MM.1S (cell line): ENCODE measurements around the gene PYGO1.
"Not testable (repeated sequence)": the region's sequence is repeated elsewhere in the genome, so short reads cannot be mapped to it uniquely, and the experiment has no call there.

ENCODE experiments used
- DNase-seq: peaks from one replicate; pipeline ENCODE4 v3.0.0-alpha.2; 2015
- H2AFZ ChIP-seq: fragments of 300-600 bp; sonication (generic); 2 replicates; pipeline ENCODE4 v1.6.0; 2016; ENCODE audit warnings: antibody characterized with exemption, low read length
- H3F3A ChIP-seq: fragments of 300-600 bp; sonication (generic); 2 replicates; pipeline ENCODE4 v1.6.1; 2016; ENCODE audit warnings: mild to moderate bottlenecking, antibody characterized with exemption, low read length, moderate library complexity, mixed read lengths; ENCODE audit not compliant: insufficient read depth
- H3K27ac ChIP-seq: fragments of 300-600 bp; sonication (generic); 2 replicates; pipeline ENCODE4 v1.5.1; 2016; ENCODE audit warnings: mild to moderate bottlenecking, low read length
- H3K27me3 ChIP-seq: fragments of 300-600 bp; sonication (generic); replicated peaks from 2 replicates; pipeline ENCODE4 v1.6.0; 2016; ENCODE audit warnings: low read length; ENCODE audit not compliant: insufficient read depth
- H3K36me3 ChIP-seq: fragments of 300-600 bp; sonication (generic); replicated peaks from 2 replicates; pipeline ENCODE4 v1.6.1; 2016; ENCODE audit warnings: mild to moderate bottlenecking, low read length, mixed read lengths; ENCODE audit not compliant: insufficient read depth
- H3K4me1 ChIP-seq: fragments of 300-600 bp; sonication (generic); 2 replicates; pipeline ENCODE4 v1.6.1; 2016; ENCODE audit warnings: low read length, mixed read lengths
- H3K4me2 ChIP-seq: fragments of 300-600 bp; sonication (generic); 2 replicates; pipeline ENCODE4 v1.6.0; 2016; ENCODE audit warnings: low read depth, low read length
- H3K4me3 ChIP-seq: fragments of 300-600 bp; sonication (generic); 2 replicates; pipeline ENCODE4 v1.5.1; 2016; ENCODE audit warnings: low read length, mixed read lengths
- H3K79me2 ChIP-seq: fragments of 300-600 bp; sonication (generic); 2 replicates; pipeline ENCODE4 v1.6.1; 2016; ENCODE audit warnings: mixed run types, low read length, mixed read lengths
- H3K9ac ChIP-seq: fragments of 300-600 bp; sonication (generic); 2 replicates; pipeline ENCODE4 v1.6.1; 2016; ENCODE audit warnings: low read length, mixed read lengths
- H3K9me2 ChIP-seq: fragments of 300-600 bp; sonication (generic); replicated peaks from 2 replicates; pipeline ENCODE4 v1.6.1; 2016; ENCODE audit warnings: mild to moderate bottlenecking, low read length, mixed read lengths; ENCODE audit not compliant: insufficient read depth
- H3K9me3 ChIP-seq: fragments of 300-600 bp; sonication (generic); replicated peaks from 2 replicates; pipeline ENCODE4 v1.6.1; 2016; ENCODE audit warnings: mild to moderate bottlenecking, low read length, mixed read lengths; ENCODE audit not compliant: insufficient read depth
- H4K20me1 ChIP-seq: fragments of 300-600 bp; sonication (generic); 2 replicates; pipeline ENCODE4 v1.6.1; 2016; ENCODE audit warnings: mild to moderate bottlenecking, low read length, moderate library complexity, mixed read lengths; ENCODE audit not compliant: insufficient read depth
- CTCF ChIP-seq: fragments of 300-600 bp; sonication (generic); IDR thresholded peaks from 2 replicates; pipeline ENCODE4 v1.5.1; 2016; ENCODE audit warnings: antibody characterized with exemption, low read length, mixed read lengths
- EZH2 ChIP-seq: fragments of 300-600 bp; sonication (generic); optimal IDR thresholded peaks from 2 replicates; pipeline ENCODE3; 2017; ENCODE audit warnings: low read depth, mild to moderate bottlenecking, antibody characterized with exemption, low read length, mixed read lengths
- EZH2phosphoT487 ChIP-seq: fragments of 300-600 bp; sonication (generic); IDR thresholded peaks from 2 replicates; pipeline ENCODE4 v1.6.1; 2018; ENCODE audit warnings: antibody characterized with exemption, low read length

Gene PYGO1

GRCh38 chr15:55499151-55499550 lies 89.0 kb downstream of the PYGO1 start:
- TF ChIP-seq CTCF (no peak), EZH2 (no peak), EZH2phosphoT487 (no peak)
- Histone ChIP-seq H3K4me2 (no peak overlapping the region), H4K20me1 (no peaks in the 10 kb centered on the region), H3K27me3 (no peaks in the 10 kb centered on the region), H3K9me3 (no peaks in the 10 kb centered on the region), H3K9me2 (no peaks in the 10 kb centered on the region), H2AFZ (peak overlapping the region; percentile 17; the same call in 1 of the 2 replicates), H3K79me2 (no peaks in the 10 kb centered on the region), H3K4me3 (no peak overlapping the region), H3K36me3 (no peaks in the 10 kb centered on the region), H3K4me1 (no peaks in the 10 kb centered on the region), H3K9ac (no peak overlapping the region), H3K27ac (no peak overlapping the region), H3F3A (peaks cover 7% of the 10 kb centered on the region; the same call in 1 of the 2 replicates)
- DNase-seq: no peak

- peak overlapping the region; percentile 59 for H3K4me3 ChIP-seq
- H3K4me1 ChIP-seq, H3F3A ChIP-seq, H3K79me2 ChIP-seq, H3K9me3 ChIP-seq, H4K20me1 ChIP-seq, H3K9me2 ChIP-seq, H3K27me3 ChIP-seq, H3K36me3 ChIP-seq: not testable (repeated sequence)
- peak overlapping the region; percentile 52; the same call in 1 of the 2 replicates for H3K27ac ChIP-seq
- DNase-seq: peak; percentile 91
- peak overlapping the region; percentile 81 for H3K4me2 ChIP-seq
- H3K9ac ChIP-seq: peak overlapping the region; percentile 40; the same call in 1 of the 2 replicates
- peak overlapping the region; percentile 57 for H2AFZ ChIP-seq
These were observed 89.8 kb downstream of the PYGO1 start for GRCh38 chr15:55498109-55498938.

- Histone ChIP-seq H3K4me1 (no peaks in the 10 kb centered on the region), H3K9me2 (no peaks in the 10 kb centered on the region), H3K4me3 (no peak overlapping the region), H3K9ac (no peak overlapping the region), H3K27ac (no peak overlapping the region), H3K36me3 (no peaks in the 10 kb centered on the region), H3F3A (peaks cover 7% of the 10 kb centered on the region; the same call in 1 of the 2 replicates), H3K4me2 (no peak overlapping the region), H3K79me2 (no peaks in the 10 kb centered on the region), H3K27me3 (no peaks in the 10 kb centered on the region), H4K20me1 (no peaks in the 10 kb centered on the region), H2AFZ (no peak overlapping the region), H3K9me3 (no peaks in the 10 kb centered on the region)
- TF ChIP-seq EZH2phosphoT487: no peak
- no peak for TF ChIP-seq CTCF
- no peak for TF ChIP-seq EZH2
- no peak for DNase-seq
These were observed 91.4 kb downstream of the PYGO1 start for GRCh38 chr15:55496716-55497115.

GRCh38 chr15:55494931-55495330 lies 93.2 kb downstream of the PYGO1 start:
- no peaks in the 10 kb centered on the region for H3K9me2 ChIP-seq
- H3K4me2 ChIP-seq: no peak overlapping the region
- no peaks in the 10 kb centered on the region for H3K9me3 ChIP-seq
- no peaks in the 10 kb centered on the region for H3K27me3 ChIP-seq
- H3K36me3 ChIP-seq: no peaks in the 10 kb centered on the region
- no peak overlapping the region for H3K27ac ChIP-seq
- peaks cover 7% of the 10 kb centered on the region; the same call in 1 of the 2 replicates for H3F3A ChIP-seq
- no peaks in the 10 kb centered on the region for H3K79me2 ChIP-seq
- TF ChIP-seq EZH2phosphoT487: no peak
- no peak for TF ChIP-seq CTCF
- no peak for TF ChIP-seq EZH2
- H3K4me1 ChIP-seq: no peaks in the 10 kb centered on the region
- no peak overlapping the region for H3K4me3 ChIP-seq
- DNase-seq: no peak
- H2AFZ ChIP-seq: no peak overlapping the region
- H4K20me1 ChIP-seq: no peaks in the 10 kb centered on the region
- no peak overlapping the region for H3K9ac ChIP-seq

GRCh38 chr15:55488952-55489600 lies 99.1 kb downstream of the PYGO1 start:
- not testable (repeated sequence) for H2AFZ ChIP-seq, DNase-seq, H3K27ac ChIP-seq, H3K9ac ChIP-seq, H3K79me2 ChIP-seq, H3K9me2 ChIP-seq, H3K4me1 ChIP-seq, H3K4me3 ChIP-seq, H3K9me3 ChIP-seq, H3K4me2 ChIP-seq, H3K27me3 ChIP-seq, H3K36me3 ChIP-seq, H3F3A ChIP-seq, H4K20me1 ChIP-seq
